Measurements from ENCODE around the gene HSP90AA1. TPM values are rescaled to one million over a fixed set of nuclear protein-coding genes. Genes with fewer than 3 reads are reported as not detected.

Gene HSP90AA1
- total RNA-seq, 2 experiments from 2014 or later = 294 to 704 TPM

GRCh38 chr14:102088012-102088792 is 1.4 kb upstream of the HSP90AA1 start:
- BruUV-seq (replicated peaks) = TSS peak; percentile 81
- no peaks in the 10 kb centered on the region for H3K9me3 ChIP-seq (ENCODE audit: low read length)
- CTCF ChIA-PET (ENCODE audit: unreplicated experiment) = no interaction called here
- peak overlapping the region; percentile 93 for H3K4me3 ChIP-seq (ENCODE audit: low read depth, low read length, poor library complexity, severe bottlenecking)
- H4K20me1 ChIP-seq (ENCODE audit: insufficient read depth, low read length) = peaks cover 30% of the 10 kb centered on the region
- H3K79me2 ChIP-seq (ENCODE audit: insufficient read depth, low read depth, low read length) = peaks cover 36% of the 10 kb centered on the region
- DNase-seq (ENCODE audit: low spot score) = peak; percentile 65
- peak overlapping the region; percentile 44 for H2AFZ ChIP-seq (ENCODE audit: low read length)
- TF ChIP-seq EZH2phosphoT487 (IDR thresholded peaks at IDR 0.05; ENCODE audit: borderline replicate concordance, low read depth, low read length) = no peak
- no peak for TF ChIP-seq CTCF (conservative IDR thresholded peaks at IDR 0.05; ENCODE audit: low read length)
- peaks cover 42% of the 10 kb centered on the region for H3K4me1 ChIP-seq (ENCODE audit: insufficient read depth, low read length, poor library complexity, severe bottlenecking)
- intact Hi-C loops (cut with micrococcal nuclease; ENCODE audit: unreplicated experiment) = loop anchor here (1.0 to 2.0 kb wide), 3 partner anchors 51 to 228 kb away; partner anchors contain the start of genes DYNC1H1 and WDR20
- H3K36me3 ChIP-seq (ENCODE audit: insufficient read depth, low read length) = peaks cover 32% of the 10 kb centered on the region
- POLR2A ChIA-PET = interaction anchor here (0.6 to 1.2 kb wide), 9 partner anchors 8 to 318 kb away, joined by 3 to 9 read pairs (median 4); partner anchors contain the start of gene ZNF839
- H3K4me2 ChIP-seq (ENCODE audit: low read length) = peak overlapping the region; percentile 98
- H3K27ac ChIP-seq (ENCODE audit: low read depth, low read length, poor library complexity, severe bottlenecking) = peak overlapping the region; percentile 66
- H3K9me2 ChIP-seq (ENCODE audit: insufficient read depth, low read length) = no peaks in the 10 kb centered on the region

- H3K4me3 ChIP-seq (ENCODE audit: low read depth, low read length, poor library complexity, severe bottlenecking) = peak overlapping the region; percentile 93
- peaks cover 47% of the 10 kb centered on the region for H3K4me1 ChIP-seq (ENCODE audit: insufficient read depth, low read length, poor library complexity, severe bottlenecking)
- peaks cover 38% of the 10 kb centered on the region for H3K36me3 ChIP-seq (ENCODE audit: insufficient read depth, low read length)
- intact Hi-C loops (cut with micrococcal nuclease; ENCODE audit: unreplicated experiment) = loop anchor here (1.0 to 2.0 kb wide), 3 partner anchors 52 to 229 kb away; partner anchors contain the start of genes DYNC1H1 and WDR20
- H4K20me1 ChIP-seq (ENCODE audit: insufficient read depth, low read length) = peaks cover 35% of the 10 kb centered on the region
- BruUV-seq (replicated peaks) = no TSS peak
- POLR2A ChIA-PET = interaction anchor here (0.6 to 1.2 kb wide), 12 partner anchors 9 to 1528 kb away, joined by 3 to 9 read pairs (median 5); partner anchors contain the start of gene ZNF839
- peak overlapping the region; percentile 44 for H2AFZ ChIP-seq (ENCODE audit: low read length)
- H3K4me2 ChIP-seq (ENCODE audit: low read length) = peak overlapping the region; percentile 98
- peak overlapping the region; percentile 66 for H3K27ac ChIP-seq (ENCODE audit: low read depth, low read length, poor library complexity, severe bottlenecking)
- no peak for DNase-seq (ENCODE audit: low spot score)
- CTCF ChIA-PET (ENCODE audit: unreplicated experiment) = no interaction called here
- TF ChIP-seq CTCF (conservative IDR thresholded peaks at IDR 0.05; ENCODE audit: low read length) = no peak
- no peak for TF ChIP-seq EZH2phosphoT487 (IDR thresholded peaks at IDR 0.05; ENCODE audit: borderline replicate concordance, low read depth, low read length)
- no peaks in the 10 kb centered on the region for H3K9me2 ChIP-seq (ENCODE audit: insufficient read depth, low read length)
- no peaks in the 10 kb centered on the region for H3K9me3 ChIP-seq (ENCODE audit: low read length)
- peaks cover 41% of the 10 kb centered on the region for H3K79me2 ChIP-seq (ENCODE audit: insufficient read depth, low read depth, low read length)
Measured at GRCh38 chr14:102087762-102088011, 843 bp upstream of the HSP90AA1 start.

GRCh38 chr14:102086709-102086971 is 204 bp downstream of the HSP90AA1 start:
- H3K27ac ChIP-seq (ENCODE audit: low read depth, low read length, poor library complexity, severe bottlenecking) = peak overlapping the region; percentile 77
- TF ChIP-seq EZH2phosphoT487 (IDR thresholded peaks at IDR 0.05; ENCODE audit: borderline replicate concordance, low read depth, low read length) = no peak
- TF ChIP-seq CTCF (conservative IDR thresholded peaks at IDR 0.05; ENCODE audit: low read length) = no peak
- peak overlapping the region; percentile 93 for H3K4me3 ChIP-seq (ENCODE audit: low read depth, low read length, poor library complexity, severe bottlenecking)
- H4K20me1 ChIP-seq (ENCODE audit: insufficient read depth, low read length) = peaks cover 36% of the 10 kb centered on the region
- H3K4me1 ChIP-seq (ENCODE audit: insufficient read depth, low read length, poor library complexity, severe bottlenecking) = peaks cover 58% of the 10 kb centered on the region
- peak overlapping the region; percentile 99 for H3K4me2 ChIP-seq (ENCODE audit: low read length)
- DNase-seq (ENCODE audit: low spot score) = no peak
- H3K9me2 ChIP-seq (ENCODE audit: insufficient read depth, low read length) = no peaks in the 10 kb centered on the region
- H3K79me2 ChIP-seq (ENCODE audit: insufficient read depth, low read depth, low read length) = peaks cover 51% of the 10 kb centered on the region
- no peaks in the 10 kb centered on the region for H3K9me3 ChIP-seq (ENCODE audit: low read length)
- no peak overlapping the region for H2AFZ ChIP-seq (ENCODE audit: low read length)
- BruUV-seq (replicated peaks) = no TSS peak
- ChIA-PET CTCF (ENCODE audit: unreplicated experiment) (no interaction called here), POLR2A (interaction anchor here (2.1 kb wide), 1 partner anchor 122 kb away, joined by 4 read pairs; the partner anchor contains the start of gene DYNC1H1)
- intact Hi-C loops (cut with micrococcal nuclease; ENCODE audit: unreplicated experiment) = no loop called here
- H3K36me3 ChIP-seq (ENCODE audit: insufficient read depth, low read length) = peaks cover 48% of the 10 kb centered on the region
